Stimulated activated CD8-positive, alpha-beta memory T cell treated with anti-CD3 and anti-CD28 coated beads, Interleukin-12 subunit alpha, Interleukin-12 subunit beta, amount 100 ng/mL, for 4 hours (primary cell): Measurements from ENCODE around the gene LAMB1.
"Not testable (repeated sequence)": the region's sequence is repeated elsewhere in the genome, so short reads cannot be mapped to it uniquely, and the experiment has no call there.

Experiments used
- DNase-seq: peaks from one replicate; pipeline ENCODE4 v3.0.0-alpha.2; 2020; ENCODE audit warnings: low read depth

The LAMB1 gene

DNA sequence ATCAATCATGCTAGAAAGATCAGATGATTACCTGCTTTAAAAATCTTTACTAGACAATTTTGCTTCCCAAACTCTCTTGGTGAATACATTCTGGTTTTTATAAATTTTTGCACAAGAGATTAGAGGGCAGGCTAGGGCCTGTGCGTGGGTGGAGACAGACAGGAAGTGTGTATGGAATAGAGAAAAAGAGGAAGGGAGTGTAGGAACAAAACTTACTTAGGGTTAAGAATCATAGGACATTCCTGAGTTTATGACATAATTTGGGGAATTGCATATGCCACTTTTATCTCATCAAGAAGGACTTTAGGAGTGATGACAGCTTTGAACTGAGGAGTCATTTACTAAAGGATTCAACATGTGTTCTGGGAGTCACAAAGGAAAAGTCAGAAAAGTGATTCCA is 31.3 kb downstream of the LAMB1 start:
- no peak for DNase-seq

DNA sequence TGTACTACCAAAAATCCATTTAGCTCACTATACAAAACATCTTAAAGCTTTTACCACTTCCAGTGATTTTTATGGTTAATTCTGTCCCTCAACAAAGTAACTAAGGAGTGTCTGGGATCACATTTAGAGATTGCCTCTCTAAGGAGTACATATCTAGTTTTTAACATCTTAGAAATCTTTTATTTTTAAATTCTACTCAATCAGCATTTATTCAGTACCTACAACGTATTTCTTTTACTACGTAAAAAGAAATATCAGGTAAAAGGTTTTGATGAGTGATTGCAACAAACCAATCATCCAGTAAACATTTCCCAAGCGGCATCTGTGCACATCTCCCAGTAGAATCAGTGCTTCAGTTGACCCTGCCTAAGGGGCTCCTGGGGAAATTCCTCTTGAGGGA is 31.9 kb downstream of the LAMB1 start:
- no peak for DNase-seq

DNA sequence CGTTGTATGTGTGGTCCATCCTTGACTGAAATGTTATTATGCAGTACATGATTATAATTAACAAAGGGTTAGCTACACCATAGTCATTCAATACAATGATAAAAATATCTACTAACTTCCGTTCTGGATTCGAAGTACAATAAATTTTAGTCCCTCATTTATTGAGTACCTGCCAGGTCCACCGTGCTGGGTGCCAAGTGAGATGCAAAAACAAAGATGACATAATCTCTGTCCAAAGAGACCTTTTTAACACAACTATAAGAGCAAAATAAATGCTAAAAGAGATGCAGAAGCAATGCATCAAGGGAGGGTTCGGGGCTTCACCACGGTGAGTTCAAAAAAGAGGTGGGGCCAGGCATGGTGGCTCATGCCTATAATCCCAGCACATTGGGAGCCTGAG is 33.1 kb downstream of the LAMB1 start:
- no peak for DNase-seq

DNA sequence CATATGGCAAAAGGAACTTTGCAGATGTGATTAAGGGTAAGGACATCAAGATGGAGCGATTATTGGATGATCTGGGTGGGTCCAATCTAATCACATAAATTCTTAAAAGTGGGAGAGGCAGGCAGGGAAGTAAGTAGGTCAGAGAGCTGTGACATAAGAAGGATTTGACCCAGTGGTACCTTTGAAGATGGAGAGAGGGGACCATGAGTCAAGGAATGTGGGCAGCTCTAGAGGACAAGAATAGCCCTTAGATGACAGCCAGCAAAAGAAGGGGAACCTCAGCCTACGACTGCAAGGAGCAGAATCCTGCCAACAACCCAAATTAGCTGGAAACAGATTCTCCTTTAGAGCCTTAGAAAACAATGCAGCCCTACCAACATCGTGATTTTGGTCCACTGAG is 34.5 kb downstream of the LAMB1 start:
- DNase-seq = no peak

DNA sequence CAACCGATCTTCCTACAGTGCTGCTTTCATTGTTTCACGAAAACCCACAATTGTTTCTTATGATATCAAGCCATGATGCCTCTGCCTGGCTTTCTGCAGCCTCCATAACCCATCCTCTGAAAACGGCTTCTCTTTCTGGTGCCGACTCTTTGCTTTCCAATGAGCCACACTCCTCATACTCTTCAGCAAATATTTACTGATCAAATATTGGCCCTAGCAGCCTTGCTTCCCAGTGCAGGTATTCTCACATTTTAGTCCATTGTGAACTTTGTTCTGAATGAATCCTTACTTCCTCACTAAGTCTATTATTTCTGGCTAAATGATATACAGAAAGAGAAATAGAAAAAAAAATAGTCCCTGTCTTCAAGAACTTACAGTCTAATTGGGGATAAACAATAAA is 35.5 kb downstream of the LAMB1 start:
- DNase-seq = no peak

DNA sequence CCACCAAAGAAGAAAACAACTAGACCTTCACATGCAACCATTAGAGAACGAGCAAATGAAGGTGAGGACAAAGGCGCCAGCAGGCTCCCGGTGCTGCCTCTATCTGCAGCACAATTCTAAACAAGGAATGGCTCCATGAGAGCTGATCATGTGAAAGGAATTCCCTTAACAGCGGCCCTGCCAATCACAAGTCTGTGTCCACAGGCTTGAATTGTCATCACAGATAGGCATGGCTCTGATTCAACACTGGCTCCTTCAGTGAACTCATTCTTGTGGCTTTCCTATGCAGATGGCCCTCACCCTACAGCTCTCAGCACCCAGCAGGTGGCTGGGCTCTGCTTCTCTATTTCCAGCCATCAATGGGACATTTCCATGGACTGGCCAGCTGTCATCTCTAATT is 36.2 kb downstream of the LAMB1 start:
- no peak for DNase-seq

DNA sequence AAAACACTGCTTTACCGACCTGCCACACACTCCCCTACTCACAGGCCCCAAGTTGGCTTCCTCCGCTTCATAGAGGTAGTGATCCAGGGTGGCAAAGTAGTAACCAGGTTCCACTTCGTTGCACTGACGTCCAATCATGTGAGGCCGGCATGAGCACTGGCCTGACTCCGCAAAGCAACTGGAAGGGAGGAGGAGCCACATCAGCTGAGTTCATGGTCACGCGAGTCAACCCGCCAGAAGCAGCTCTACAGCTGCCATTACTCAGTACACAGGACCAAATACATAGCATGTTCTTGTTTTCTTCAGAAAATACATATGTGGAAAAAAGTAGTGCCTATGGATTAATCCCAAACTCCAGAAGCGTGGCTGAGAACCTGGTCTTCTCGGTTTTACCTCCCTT is 38.5 kb downstream of the LAMB1 start:
- DNase-seq = no peak

DNA sequence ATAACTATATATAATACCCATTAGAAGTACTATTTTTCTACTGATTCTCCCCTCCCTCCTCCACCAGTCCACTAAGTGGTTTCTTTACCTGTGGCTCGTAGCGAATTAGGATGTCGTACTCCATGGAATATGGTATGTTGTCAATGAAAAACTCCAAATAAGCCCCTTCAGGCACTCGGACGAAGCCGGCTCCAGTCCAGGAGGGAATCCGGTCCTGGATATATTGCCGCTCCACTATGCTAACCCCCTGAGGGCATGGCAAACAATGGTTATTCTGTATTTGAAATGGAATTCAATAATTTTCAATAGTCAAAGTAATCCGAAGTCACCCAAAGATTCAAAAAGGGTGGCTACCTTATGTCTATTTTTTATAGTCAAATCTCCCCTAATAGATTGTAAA is 40.1 kb downstream of the LAMB1 start:
- no peak for DNase-seq

DNA sequence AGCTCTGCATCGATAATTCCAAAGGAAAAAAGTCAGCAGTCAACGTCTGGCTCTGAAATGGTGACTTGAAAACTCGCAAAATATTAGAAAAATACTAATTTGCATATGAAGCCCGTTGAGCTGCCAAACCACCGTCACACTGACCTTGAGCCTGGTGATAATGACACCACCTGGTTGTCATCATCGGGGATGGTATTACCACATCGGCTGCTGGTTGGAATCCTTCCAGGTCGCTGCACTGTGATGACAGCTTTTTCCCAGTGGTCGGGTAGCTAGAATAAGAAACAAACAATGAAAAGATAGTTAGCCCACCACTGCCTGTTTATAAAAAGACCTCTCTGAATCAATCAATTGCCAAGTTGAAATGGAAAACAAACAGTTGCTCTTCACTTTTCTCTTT is 41.6 kb downstream of the LAMB1 start:
- DNase-seq = no peak

DNA sequence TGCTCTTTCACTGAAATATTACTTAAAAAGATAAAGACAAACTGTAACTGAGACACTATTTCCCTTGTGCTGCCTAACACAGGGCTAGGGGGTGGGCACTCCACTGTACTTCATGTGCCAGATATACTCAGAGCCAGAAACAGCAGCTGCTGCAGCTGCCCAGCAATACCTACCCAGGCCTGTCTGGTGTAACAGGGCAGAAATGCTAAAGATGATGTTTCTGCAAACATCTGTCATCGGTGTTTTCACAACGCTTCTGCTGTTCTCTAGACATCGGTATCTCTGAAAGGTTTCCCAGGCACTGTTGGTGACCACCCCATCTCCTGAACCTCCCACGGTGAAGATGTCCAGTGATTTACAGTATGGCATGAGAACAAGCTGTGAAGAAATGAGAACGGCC is 42.7 kb downstream of the LAMB1 start:
- DNase-seq = no peak

DNA sequence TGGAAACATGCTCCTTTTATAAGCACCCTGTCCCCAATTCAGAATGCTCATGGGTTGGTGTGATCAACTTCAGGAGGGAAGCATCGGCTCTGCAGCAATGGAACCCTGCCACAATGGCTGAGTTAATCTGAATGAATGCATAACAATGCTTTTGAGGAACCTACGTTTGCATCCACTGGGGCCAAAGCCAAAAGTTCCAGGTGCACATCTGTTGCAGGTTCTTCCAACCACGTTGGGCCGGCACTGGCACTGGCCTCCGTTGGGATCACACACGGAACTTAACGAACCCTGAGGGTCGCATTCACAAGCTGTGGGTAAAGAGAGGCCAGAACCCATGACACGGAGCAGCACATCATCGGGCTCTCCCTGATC is 43.4 kb downstream of the LAMB1 start:
- DNase-seq = no peak

DNA sequence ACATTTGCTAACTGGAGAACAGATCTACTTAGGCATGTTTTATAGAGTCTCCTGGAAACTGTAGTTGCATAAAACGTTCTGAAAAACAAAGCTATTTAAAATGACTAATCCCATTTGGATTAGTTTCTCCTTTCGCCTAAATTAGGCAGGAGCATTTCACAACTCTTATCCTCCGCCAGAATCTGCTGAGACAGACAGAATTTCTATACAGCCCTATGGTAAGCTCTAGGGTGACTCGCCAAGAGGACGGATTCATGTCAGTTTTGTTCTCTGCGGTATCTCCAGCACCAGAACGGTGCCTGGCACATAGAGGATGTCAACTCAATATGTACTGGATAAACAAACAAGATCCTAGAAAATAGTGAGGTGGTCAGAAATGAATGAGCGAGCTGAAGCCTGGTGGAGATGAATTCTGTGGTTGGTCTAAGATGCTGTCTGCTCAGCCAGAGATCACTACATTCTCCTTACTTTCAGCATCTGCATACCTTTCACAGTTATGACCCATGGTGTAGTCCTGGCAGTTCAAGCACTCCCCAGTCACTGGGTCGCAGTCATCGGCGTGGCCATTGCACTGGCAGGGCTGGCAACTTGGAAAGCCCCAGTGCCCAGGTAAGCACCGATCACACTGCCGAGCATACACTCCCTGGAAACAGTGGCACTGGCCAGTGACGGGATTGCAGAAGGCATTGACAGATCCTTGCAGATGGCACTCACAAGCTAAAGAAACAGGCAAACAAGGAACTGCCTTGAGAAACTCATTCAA is 44.0 kb downstream of the LAMB1 start:
- no peak for DNase-seq

DNA sequence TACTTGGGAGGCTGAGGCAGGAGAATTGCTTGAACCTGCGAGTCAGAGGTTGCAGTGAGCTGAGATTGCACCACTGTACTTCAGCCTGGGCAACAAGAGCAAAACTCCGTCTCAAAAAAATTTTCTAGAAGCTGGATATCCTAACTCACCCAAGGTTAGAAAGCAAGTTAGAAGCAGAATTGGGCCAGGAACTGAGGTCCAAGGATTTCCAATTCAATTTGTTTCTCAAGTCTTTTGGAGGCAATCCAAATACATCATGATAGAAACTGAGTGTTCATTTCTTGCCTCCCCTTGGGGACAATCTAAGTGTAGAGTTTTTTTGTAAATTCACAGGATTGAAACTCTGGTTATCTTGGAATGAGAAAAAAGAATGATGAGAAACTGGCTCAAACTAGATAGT is 45.5 kb downstream of the LAMB1 start:
- DNase-seq = no peak

DNA sequence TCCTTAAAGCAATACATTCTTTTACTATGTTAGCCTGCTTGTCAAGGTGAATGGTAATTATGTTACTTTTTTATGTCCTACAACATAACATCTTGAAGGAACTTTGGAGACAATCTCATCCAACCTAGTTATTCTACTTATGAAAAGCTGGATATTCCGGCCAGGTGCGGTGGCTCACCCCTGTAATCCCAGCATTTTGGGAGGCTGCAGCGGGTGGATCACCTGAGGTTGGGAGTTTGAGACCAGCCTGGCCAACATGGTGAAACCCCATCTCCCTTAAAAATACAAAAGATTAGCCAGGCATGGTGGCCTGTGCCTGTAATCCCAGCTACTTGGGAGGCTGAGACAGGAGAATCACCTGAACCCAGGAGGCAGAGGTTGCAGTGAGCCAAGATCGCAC is 46.0 kb downstream of the LAMB1 start:
- DNase-seq = not testable (repeated sequence)

DNA sequence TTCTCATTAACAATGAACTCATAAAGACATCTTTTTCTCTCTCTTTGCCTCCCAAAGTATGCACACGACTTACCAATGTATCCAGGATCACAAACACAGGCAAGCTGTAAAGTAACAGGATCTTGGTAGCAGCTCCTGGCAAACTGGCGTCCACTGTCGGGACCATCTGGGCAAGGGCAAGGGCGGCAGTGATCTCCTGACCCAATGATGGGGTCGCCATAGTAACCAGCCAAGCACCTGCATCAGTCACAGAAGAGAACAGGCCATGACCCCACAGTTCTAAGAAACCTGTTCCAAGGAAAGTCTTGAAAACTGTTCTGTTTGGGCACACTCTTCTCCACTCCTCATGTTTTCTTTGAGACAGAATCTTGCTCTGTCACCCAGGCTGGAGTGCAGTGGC is 47.6 kb downstream of the LAMB1 start:
- no peak for DNase-seq

DNA sequence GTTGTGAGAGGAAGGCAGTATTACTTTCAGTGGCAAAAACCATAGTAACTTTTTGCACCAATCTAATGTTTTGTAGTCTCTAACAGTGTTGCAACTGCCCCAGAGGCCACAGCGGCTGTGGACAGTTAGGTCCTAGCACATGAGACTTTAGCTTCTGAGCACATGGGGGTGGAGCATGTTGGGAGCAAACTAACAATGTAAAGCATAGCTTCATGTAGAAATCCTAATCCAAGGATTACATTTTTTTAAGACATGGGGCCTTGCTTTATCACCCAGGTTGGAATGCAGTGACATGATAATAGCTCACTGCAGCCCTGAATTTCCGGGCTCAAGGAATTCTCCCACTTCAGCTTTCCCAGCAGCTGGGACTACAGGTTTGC is 49.0 kb downstream of the LAMB1 start:
- DNase-seq = no peak

DNA sequence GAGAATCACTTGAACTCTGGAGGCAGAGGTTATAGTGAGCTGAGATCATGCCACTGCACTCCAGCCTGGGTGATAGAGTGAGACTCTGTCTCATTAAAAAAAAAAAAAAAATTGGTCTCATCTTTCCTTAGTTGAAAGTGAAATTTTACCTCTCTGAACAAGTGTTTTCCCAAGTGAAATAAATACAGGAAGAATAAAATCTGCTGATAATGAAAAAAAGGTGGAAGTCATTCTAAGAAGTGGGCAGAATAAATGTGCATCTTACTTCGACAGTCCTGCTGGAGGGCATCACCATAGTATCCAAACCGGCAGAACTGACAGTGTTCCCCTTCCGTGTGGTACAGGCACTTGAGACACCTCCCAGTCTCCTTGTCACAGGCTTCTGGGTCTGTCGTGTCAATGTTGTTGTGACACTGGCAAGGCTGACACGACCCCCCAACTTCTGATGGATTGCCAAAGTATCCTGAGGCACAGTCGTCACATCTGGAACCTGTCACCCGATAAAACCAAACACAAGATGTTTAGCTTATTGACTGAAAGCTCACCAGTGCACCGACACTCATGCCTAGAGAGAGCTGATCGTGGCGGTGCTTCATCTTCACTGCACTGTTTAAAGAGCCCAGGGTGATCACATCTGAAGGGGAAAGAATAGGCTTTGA is 49.6 kb downstream of the LAMB1 start:
- DNase-seq = no peak

DNA sequence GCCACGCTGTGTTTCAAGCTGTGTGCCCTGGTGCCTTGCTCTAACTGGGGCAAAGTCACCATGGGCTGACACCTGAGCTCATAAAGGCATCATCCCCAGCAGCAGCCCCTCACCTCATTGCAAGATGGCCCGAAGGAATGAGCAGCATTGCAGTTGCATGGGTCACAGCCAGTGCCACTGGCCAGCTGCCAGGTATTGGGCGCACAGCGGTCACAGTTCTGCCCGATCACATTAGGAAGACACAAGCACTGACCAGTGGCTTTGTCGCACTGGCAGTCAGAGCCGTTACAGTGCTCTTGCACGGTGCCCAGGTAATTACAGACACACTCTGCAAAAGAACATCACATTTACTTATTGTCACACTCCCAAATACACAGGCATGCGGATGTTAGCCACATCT is 51.1 kb downstream of the LAMB1 start:
- no peak for DNase-seq

DNA sequence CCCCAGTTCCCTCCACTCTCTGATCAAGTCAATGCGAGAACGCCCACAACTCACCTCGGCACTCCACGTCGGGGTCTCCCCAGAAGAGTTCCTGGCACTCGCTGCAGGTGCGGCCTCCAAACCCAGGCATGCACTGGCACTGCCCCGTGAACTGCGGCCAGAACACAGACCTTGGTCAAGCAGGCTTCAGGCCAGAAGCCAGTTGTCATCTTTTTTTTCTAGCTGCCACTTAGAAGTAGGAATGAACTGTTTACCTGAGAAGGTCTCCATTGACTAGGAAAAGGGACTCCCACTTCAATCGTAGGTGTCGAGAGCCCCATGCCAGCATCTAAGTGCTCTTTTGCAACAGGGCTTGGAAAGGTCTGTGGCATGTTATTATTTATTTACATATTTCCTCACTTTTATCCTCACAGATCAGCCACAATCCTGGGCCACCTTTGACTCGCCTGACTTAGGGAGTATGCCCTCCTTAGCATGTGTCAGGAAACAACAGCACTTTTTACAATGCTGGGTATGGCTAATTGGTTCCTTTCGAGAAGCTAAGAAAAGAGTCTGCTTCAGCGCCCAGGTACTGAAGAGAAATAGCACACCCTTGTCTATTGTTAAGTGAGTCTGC is 51.7 kb downstream of the LAMB1 start:
- no peak for DNase-seq

DNA sequence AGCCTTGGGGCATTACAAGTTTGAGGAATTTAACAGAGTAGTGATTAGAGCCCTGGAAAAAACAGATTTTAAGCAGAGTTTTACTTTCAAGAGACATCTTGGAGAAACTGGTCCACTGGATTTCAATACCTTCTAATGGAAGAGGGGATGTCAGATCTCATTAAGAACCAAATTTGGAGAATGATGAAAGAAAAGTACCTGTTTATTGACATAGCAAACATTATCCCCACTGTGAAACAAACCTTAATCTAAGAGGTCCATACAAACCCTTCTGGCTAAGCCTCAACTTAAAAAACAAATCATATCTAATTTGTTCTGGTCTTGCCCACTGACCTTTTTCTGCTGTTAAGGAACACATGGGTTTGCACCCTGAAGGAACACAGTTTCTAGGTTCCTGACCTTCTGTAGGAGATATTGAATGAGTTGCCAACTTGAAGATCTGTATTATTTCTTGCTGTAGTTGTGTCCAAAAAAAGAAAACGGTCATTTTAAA is 53.5 kb downstream of the LAMB1 start:
- DNase-seq = no peak

DNA sequence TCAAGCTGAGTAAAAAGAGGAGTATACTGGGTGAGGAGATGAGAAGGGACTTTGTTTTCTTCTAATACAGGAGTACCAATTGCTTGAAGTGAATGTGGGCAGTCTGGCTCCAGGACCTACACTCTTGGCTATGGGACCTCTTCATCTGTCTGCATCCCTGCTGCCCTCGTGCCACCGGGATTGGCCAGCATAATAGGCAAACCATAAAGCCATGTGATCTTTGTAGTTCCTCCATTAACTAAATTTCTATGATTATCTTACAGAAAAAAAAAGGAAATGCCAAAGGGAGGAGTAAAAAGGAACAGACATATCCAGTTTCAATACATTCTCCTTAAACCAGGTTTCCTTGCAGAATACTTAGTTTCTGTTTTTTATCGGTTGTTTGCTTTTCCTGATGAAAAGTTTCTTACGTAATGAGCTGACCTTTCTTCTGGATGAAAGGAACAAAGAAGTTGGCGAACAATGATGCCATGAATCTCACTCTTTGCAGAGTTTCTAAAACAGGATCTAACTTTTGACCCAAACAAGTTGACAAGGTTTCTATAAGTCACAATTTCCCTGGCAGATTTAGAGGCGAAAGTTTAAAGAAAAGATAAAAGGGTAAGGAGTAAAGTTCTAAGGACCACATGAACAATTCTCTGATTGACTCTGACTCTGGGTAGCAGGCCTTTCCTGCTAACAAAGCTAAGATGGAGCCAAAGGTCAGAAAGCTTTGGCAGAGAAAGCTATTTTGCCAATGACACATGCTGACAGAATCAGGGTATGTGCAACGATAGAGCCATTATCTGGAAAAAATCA is 54.1 kb downstream of the LAMB1 start:
- no peak for DNase-seq

DNA sequence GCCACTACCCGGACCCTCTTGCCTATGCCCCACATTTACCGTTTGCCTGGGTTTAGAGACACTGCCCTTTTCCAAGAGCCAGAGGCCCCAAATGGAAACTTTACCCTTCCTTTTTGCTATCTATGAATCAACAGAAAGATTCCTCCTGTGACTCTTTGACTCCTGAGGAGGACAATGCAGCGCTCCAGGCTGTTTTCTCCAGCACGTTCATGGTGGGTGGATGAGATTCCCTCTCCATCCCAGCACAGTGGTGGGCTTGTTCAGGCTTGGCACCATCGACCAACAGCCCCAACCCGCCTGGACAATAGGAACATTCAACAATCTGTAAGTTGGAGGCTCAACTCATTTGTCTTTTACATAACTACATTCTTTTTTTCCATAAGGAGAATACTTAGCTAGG is 56.1 kb downstream of the LAMB1 start:
- DNase-seq = no peak

DNA sequence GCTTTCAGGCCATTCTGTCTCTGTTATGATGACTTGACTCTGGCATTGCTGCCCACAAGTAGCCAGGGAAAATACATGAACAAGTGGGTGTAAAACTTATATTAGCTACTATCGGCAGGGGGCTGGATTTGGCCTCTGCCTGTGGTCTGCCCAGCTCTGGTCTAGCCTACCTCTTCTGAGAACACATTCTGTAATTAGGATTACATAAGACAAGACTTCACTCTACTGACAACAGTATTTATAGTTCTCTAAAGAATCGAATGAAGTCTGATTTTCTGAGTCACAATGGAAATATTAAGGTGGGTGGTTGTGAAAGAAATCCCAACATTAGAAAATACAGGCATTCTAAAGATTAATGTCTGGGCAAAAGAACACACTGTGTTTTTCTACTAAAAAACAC is 56.5 kb downstream of the LAMB1 start:
- DNase-seq = no peak
